PC-9 (cell line): ENCODE measurements around the gene VWA8.

Experiments used
- EZH2 ChIP-seq: fragments of 200-600 bp; sonication (generic); IDR thresholded peaks from 2 replicates; pipeline ENCODE4 v1.8.0; 2017; ENCODE audit warnings: antibody characterized with exemption, low read depth
- TF ChIP-seq, protein P1 (sequence below): fragments of 200-600 bp; sonication (generic); conservative IDR thresholded peaks from 2 replicates; pipeline ENCODE4 v1.6.1; 2017; ENCODE audit warnings: mixed run types, antibody characterized with exemption, mild to moderate bottlenecking, moderate library complexity

DNA sequence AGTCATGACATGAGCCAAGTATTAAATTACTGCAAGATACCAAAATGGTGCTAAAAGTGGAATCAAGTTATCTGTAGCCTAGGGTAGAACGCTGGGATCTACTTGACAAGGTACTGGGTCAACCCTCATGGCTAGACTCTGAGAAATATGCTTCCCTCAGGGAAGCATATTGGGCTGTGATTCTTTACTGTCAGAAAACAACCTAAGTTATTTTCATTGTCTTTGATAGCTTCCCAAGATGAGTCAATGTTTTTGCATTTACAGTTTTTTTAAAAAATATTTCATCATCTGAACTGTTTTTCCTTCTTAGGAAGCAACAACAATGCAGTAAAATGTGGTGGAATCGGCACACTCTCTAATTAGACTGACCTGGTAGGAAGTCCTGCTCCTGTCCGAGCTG, 285.6 kb downstream of the VWA8 start:
- TF ChIP-seq, protein P1, sequence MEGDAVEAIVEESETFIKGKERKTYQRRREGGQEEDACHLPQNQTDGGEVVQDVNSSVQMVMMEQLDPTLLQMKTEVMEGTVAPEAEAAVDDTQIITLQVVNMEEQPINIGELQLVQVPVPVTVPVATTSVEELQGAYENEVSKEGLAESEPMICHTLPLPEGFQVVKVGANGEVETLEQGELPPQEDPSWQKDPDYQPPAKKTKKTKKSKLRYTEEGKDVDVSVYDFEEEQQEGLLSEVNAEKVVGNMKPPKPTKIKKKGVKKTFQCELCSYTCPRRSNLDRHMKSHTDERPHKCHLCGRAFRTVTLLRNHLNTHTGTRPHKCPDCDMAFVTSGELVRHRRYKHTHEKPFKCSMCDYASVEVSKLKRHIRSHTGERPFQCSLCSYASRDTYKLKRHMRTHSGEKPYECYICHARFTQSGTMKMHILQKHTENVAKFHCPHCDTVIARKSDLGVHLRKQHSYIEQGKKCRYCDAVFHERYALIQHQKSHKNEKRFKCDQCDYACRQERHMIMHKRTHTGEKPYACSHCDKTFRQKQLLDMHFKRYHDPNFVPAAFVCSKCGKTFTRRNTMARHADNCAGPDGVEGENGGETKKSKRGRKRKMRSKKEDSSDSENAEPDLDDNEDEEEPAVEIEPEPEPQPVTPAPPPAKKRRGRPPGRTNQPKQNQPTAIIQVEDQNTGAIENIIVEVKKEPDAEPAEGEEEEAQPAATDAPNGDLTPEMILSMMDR, result no peak
- no peak for TF ChIP-seq EZH2
